HCT116 (cell line): ENCODE measurements around the gene ZNF718. TPM values are rescaled to one million over a fixed set of nuclear protein-coding genes. Genes with fewer than 3 reads are reported as not detected.

Experiments used
- ATAC-seq: fragments of 200-7000 bp; cut with Tn5 transposase; 2 replicates; pipeline ENCODE4 v1.9.1; 2020; ENCODE audit warnings: mild to moderate bottlenecking, moderate library complexity
- BruUV-seq: library from RNA; stranded (reverse); fragments of 400-500 nt; replicated peaks from 2 replicates; lab custom pipeline; 2021; lab: Mats Ljungman, UMichigan
- CTCF ChIA-PET: fragments of 300-600 bp; sonication (Branson Sonifier 250); formaldehyde crosslinking; loops from one replicate; lab custom pipeline; 2021; ENCODE audit warnings: antibody characterized with exemption; lab: Charles Lee
- POLR2A ChIA-PET: fragments of 300-600, 350-600 bp; sonication (Branson Sonifier 250); formaldehyde crosslinking; loops from one replicate; lab custom pipeline; 2021; ENCODE audit warnings: antibody characterized with exemption; lab: Charles Lee
- RAD21 ChIA-PET, 2 experiments: fragments of 300-600 bp; sonication (Branson Sonifier 250); formaldehyde crosslinking; loops; one replicate each; lab custom pipeline; 2023; ENCODE audit warnings: low total read pairs in 2 of 2; ENCODE audit not compliant: uncharacterized antibody in 2 of 2, unreplicated experiment in 2 of 2, low non-redundant PET in 1 of 2; lab: Charles Lee
- DNase-seq: peaks from one replicate; pipeline ENCODE4 v3.0.0-alpha.2; 2010; ENCODE audit warnings: low read depth, low spot score
- H2AFZ ChIP-seq: fragments of 200-600 bp; shearing (Covaris generic), sonication (generic); 2 replicates; pipeline ENCODE4 v1.6.1; 2017; ENCODE audit warnings: low read depth, mixed run types, mixed read lengths, antibody characterized with exemption, low read length; ENCODE audit not compliant: poor library complexity, severe bottlenecking
- H3K27ac ChIP-seq: 2 replicates; pipeline ENCODE4 v1.5.1; 2012; ENCODE audit warnings: low read depth, low read length
- H3K27me3 ChIP-seq: fragments of 200-600 bp; sonication (generic); 2 replicates; pipeline ENCODE4 v1.6.1; 2016; ENCODE audit warnings: mixed run types, low read length, mixed read lengths; ENCODE audit not compliant: insufficient read depth
- H3K36me3 ChIP-seq, 2 experiments: fragments of 200-500 bp in 1 of 2; fragments of 200-600 bp in 1 of 2; sonication (Bioruptor generic) in 1 of 2; sonication (generic) in 1 of 2; 2 replicates each; pipeline versions ENCODE4 v1.5.1 to v1.6.1; 2014 to 2016; ENCODE audit warnings: low read length in 2 of 2, inconsistent platforms in 1 of 2, mixed read lengths in 1 of 2, mixed run types in 1 of 2; ENCODE audit not compliant: insufficient read depth in 2 of 2, control insufficient read depth in 1 of 2
- H3K4me1 ChIP-seq, 2 experiments: fragments of 200-600 bp in 1 of 2; sonication (generic) in 1 of 2; 2 replicates each; pipeline versions ENCODE4 v1.5.1 to v1.6.1; 2012 to 2017; ENCODE audit warnings: low read length in 2 of 2, inconsistent platforms in 1 of 2, mild to moderate bottlenecking in 1 of 2, mixed read lengths in 1 of 2, mixed run types in 1 of 2, moderate library complexity in 1 of 2; ENCODE audit not compliant: insufficient read depth in 2 of 2, control insufficient read depth in 1 of 2
- H3K4me2 ChIP-seq: fragments of 200-600 bp; sonication (generic); 2 replicates; pipeline ENCODE4 v1.6.1; 2017; ENCODE audit warnings: mixed run types, low read length, mixed read lengths
- H3K4me3 ChIP-seq, 2 experiments: fragments of 200-600 bp in 1 of 2; sonication (generic) in 1 of 2; replicated peaks in 1 of 2; 2 replicates each; pipeline ENCODE4 v1.5.1; 2011 to 2016; ENCODE audit warnings: low read length in 2 of 2, control low read depth in 1 of 2, low read depth in 1 of 2, mild to moderate bottlenecking in 1 of 2, mixed read lengths in 1 of 2, mixed run types in 1 of 2
- H3K79me2 ChIP-seq: fragments of 200-600 bp; sonication (generic); 2 replicates; pipeline ENCODE4 v1.6.1; 2017; ENCODE audit warnings: mild to moderate bottlenecking, mixed run types, low read length, moderate library complexity, mixed read lengths; ENCODE audit not compliant: insufficient read depth
- H3K9ac ChIP-seq: fragments of 200-600 bp; sonication (generic); 2 replicates; pipeline ENCODE4 v1.6.1; 2016; ENCODE audit warnings: low read length, mixed read lengths
- H3K9me2 ChIP-seq: fragments of 200-600 bp; sonication (generic), shearing (Covaris generic); 2 replicates; pipeline ENCODE4 v1.6.1; 2017; ENCODE audit warnings: mixed run types, mild to moderate bottlenecking, moderate library complexity; ENCODE audit not compliant: insufficient read depth
- H3K9me3 ChIP-seq, 2 experiments: fragments of 200-500 bp in 1 of 2; fragments of 200-600 bp in 1 of 2; sonication (Bioruptor generic) in 1 of 2; sonication (generic) in 1 of 2; 2 replicates each; pipeline ENCODE4 v1.6.1; 2014 to 2017; ENCODE audit warnings: low read length in 2 of 2, mixed read lengths in 2 of 2, inconsistent platforms in 1 of 2, low read depth in 1 of 2, mild to moderate bottlenecking in 1 of 2, mixed run types in 1 of 2, moderate library complexity in 1 of 2; ENCODE audit not compliant: control insufficient read depth in 1 of 2, insufficient read depth in 1 of 2
- H4K20me1 ChIP-seq: fragments of 200-600 bp; sonication (generic), shearing (Covaris generic); 2 replicates; pipeline ENCODE4 v1.6.1; 2017; ENCODE audit warnings: mixed run types, mild to moderate bottlenecking, moderate library complexity; ENCODE audit not compliant: insufficient read depth
- CBX3 ChIP-seq: IDR thresholded peaks from 2 replicates; pipeline ENCODE4 v1.6.1; 2012; ENCODE audit warnings: low read depth
- CEBPB ChIP-seq: IDR thresholded peaks from 2 replicates; pipeline ENCODE4 v1.6.1; 2012; ENCODE audit warnings: low read depth
- CTCF ChIP-seq, 3 experiments: fragments of 200-600 bp in 1 of 3; sonication (generic) in 1 of 3; IDR thresholded peaks in 2 of 3; conservative IDR thresholded peaks in 1 of 3; 2 replicates each; pipeline ENCODE4 v1.5.1; 2012 to 2017; ENCODE audit warnings: low read depth in 2 of 3, low read length in 2 of 3, antibody characterized with exemption in 1 of 3, borderline replicate concordance in 1 of 3, control low read depth in 1 of 3, mild to moderate bottlenecking in 1 of 3, mixed read lengths in 1 of 3, mixed run types in 1 of 3, moderate library complexity in 1 of 3; ENCODE audit not compliant: insufficient read depth in 1 of 3
- ELF1 ChIP-seq: IDR thresholded peaks from 2 replicates; pipeline ENCODE4 v1.6.1; 2012; ENCODE audit warnings: low read depth, borderline replicate concordance
- EZH2 ChIP-seq: fragments of 200-600 bp; sonication (generic); IDR thresholded peaks from 2 replicates; pipeline ENCODE4 v1.6.1; 2017; ENCODE audit warnings: antibody characterized with exemption, mixed run types
- EZH2phosphoT487 ChIP-seq: fragments of 200-600 bp; IDR thresholded peaks from 2 replicates; pipeline ENCODE4 v1.6.1; 2018; ENCODE audit warnings: antibody characterized with exemption, borderline replicate concordance
- FOSL1 ChIP-seq: IDR thresholded peaks from 2 replicates; pipeline ENCODE4 v1.6.1; 2012; ENCODE audit warnings: low read depth
- JUND ChIP-seq: IDR thresholded peaks from 2 replicates; pipeline ENCODE4 v1.6.1; 2012
- POLR2A ChIP-seq: IDR thresholded peaks from 2 replicates; pipeline ENCODE4 v1.7.0; 2011; ENCODE audit warnings: borderline replicate concordance; ENCODE audit not compliant: insufficient read depth, insufficient read length; ENCODE audit errors: extremely low read depth
- POLR2AphosphoS5 ChIP-seq: IDR thresholded peaks from 2 replicates; pipeline ENCODE4 v1.6.1; 2011; ENCODE audit warnings: mild to moderate bottlenecking, low read depth, low read length, moderate library complexity
- RAD21 ChIP-seq: IDR thresholded peaks from 2 replicates; pipeline ENCODE4 v1.6.1; 2012; ENCODE audit warnings: low read depth, mild to moderate bottlenecking
- SIN3A ChIP-seq: IDR thresholded peaks from 2 replicates; pipeline ENCODE4 v1.6.1; 2012; ENCODE audit warnings: low read depth
- SP1 ChIP-seq: IDR thresholded peaks from 2 replicates; pipeline ENCODE4 v1.6.1; 2012; ENCODE audit warnings: low read depth
- SRF ChIP-seq: IDR thresholded peaks from 2 replicates; pipeline ENCODE4 v1.6.1; 2012; ENCODE audit warnings: low read depth
- TCF7L2 ChIP-seq: IDR thresholded peaks from 2 replicates; pipeline ENCODE4 v1.7.0; 2011; ENCODE audit warnings: borderline replicate concordance, inconsistent platforms; ENCODE audit not compliant: insufficient read depth, insufficient read length; ENCODE audit errors: extremely low read depth
- ZFX ChIP-seq: fragments of 450-650 bp; IDR thresholded peaks from 2 replicates; pipeline ENCODE4 v1.6.1; 2017
- ZNF274 ChIP-seq: fragments of 200-500 bp; sonication (Bioruptor generic); IDR thresholded peaks from 2 replicates; pipeline ENCODE4 v1.6.1; 2014; ENCODE audit warnings: mild to moderate bottlenecking, low read depth, low read length, inconsistent platforms
- intact Hi-C: fragments of 100-400 bp; cut with micrococcal nuclease; formaldehyde crosslinking; loops from 2 replicates; pipeline ENCODE4 v1.10.0; 2022
- total RNA-seq: library from RNA; stranded (reverse); gene quantifications from one replicate; pipeline ENCODE4 v1.2.1, GENCODE V29; 2021; ENCODE audit not compliant: unreplicated experiment
- TF ChIP-seq, protein P1 (sequence below): IDR thresholded peaks from 2 replicates; pipeline ENCODE4 v1.6.1; 2011; ENCODE audit warnings: mild to moderate bottlenecking, low read length, moderate library complexity; ENCODE audit not compliant: insufficient replicate concordance; ENCODE audit errors: extremely low read depth
- TF ChIP-seq, protein P2 (sequence below): IDR thresholded peaks from 2 replicates; pipeline ENCODE4 v1.6.1; 2012

The ZNF718 gene
- total RNA-seq, 1 experiment from 2014 or later, result 0.07 TPM

DNA sequence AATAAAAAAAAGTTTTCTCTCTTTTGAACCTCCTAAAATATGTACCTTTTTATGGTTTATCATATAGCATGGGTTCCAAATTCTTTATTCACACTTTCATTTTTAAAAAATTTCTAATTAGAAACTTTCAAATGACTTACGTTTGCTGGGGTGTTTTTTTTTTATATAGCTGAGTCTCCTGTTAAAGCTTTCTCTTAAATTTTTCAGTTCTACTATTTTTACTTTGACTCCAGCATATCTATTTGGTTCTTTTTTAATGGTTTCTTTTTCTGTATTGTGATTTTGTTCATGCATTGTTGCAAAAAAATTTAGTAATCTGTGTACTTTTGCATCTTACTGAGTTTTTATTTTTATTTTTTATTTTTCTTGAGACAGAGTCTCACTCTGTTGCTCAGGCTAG is 22.3 kb downstream of the ZNF718 start:
- Histone ChIP-seq H4K20me1 (no peaks in the 10 kb centered on the region), H3K27me3 (no peaks in the 10 kb centered on the region), H3K9ac (no peak overlapping the region), H3K36me3 (no peaks in the 10 kb centered on the region), H2AFZ (no peak overlapping the region), H3K4me2 (no peak overlapping the region), H3K4me1 (no peaks in the 10 kb centered on the region), H3K27ac (no peak overlapping the region), H3K9me2 (no peaks in the 10 kb centered on the region), H3K9me3 (peaks cover 4 to 20% of the 10 kb centered on the region in 2 experiments; a peak in 2 of 4 replicates), H3K4me3 (no peak overlapping the region), H3K79me2 (no peaks in the 10 kb centered on the region)
- POLR2A ChIA-PET, result no interaction called here
- intact Hi-C loops, result no loop called here
- ATAC-seq (no peak), DNase-seq (no peak)
- CTCF ChIA-PET, result no interaction called here
- BruUV-seq, result no TSS peak
- RAD21 ChIA-PET, result no interaction called here
- TF ChIP-seq JUND (no peak), SP1 (no peak), POLR2A (no peak), FOSL1 (no peak), TCF7L2 (no peak), EZH2phosphoT487 (no peak), CBX3 (no peak), RAD21 (no peak), SRF (no peak), SIN3A (no peak), EZH2 (no peak), POLR2AphosphoS5 (no peak), ZFX (no peak), ZNF274 (no peak), CTCF (IDR thresholded peaks at IDR 0.05 in 2 of 3, conservative IDR thresholded peaks at IDR 0.05 in 1 of 3; ENCODE audit: borderline replicate concordance in 1 of 3, insufficient read depth in 1 of 3, low read depth in 2 of 3, low read length in 2 of 3) (no peak), ELF1 (no peak), CEBPB (no peak)
- TF ChIP-seq, protein P1, sequence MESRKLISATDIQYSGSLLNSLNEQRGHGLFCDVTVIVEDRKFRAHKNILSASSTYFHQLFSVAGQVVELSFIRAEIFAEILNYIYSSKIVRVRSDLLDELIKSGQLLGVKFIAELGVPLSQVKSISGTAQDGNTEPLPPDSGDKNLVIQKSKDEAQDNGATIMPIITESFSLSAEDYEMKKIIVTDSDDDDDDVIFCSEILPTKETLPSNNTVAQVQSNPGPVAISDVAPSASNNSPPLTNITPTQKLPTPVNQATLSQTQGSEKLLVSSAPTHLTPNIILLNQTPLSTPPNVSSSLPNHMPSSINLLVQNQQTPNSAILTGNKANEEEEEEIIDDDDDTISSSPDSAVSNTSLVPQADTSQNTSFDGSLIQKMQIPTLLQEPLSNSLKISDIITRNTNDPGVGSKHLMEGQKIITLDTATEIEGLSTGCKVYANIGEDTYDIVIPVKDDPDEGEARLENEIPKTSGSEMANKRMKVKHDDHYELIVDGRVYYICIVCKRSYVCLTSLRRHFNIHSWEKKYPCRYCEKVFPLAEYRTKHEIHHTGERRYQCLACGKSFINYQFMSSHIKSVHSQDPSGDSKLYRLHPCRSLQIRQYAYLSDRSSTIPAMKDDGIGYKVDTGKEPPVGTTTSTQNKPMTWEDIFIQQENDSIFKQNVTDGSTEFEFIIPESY, result no peak
- TF ChIP-seq, protein P2, sequence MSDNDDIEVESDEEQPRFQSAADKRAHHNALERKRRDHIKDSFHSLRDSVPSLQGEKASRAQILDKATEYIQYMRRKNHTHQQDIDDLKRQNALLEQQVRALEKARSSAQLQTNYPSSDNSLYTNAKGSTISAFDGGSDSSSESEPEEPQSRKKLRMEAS, result no peak
